ENCODE data around the gene CEP104.

Gene CEP104

GRCh38 chr1:3858231-3858981 lies 1.4 kb upstream of the CEP104 start:
- Histone ChIP-seq H3K9me3 (ENCODE audit: control insufficient read depth, low read length) (no peaks in the 10 kb centered on the region), H3K4me1 (ENCODE audit: control insufficient read depth, insufficient read depth, low read length) (peaks cover 18% of the 10 kb centered on the region), H3K4me3 (ENCODE audit: low read length) (peak overlapping the region; percentile 100), H3K9ac (ENCODE audit: low read length) (peak overlapping the region; percentile 98), H3K36me3 (ENCODE audit: control insufficient read depth, insufficient read depth, low read length, severe bottlenecking) (no peaks in the 10 kb centered on the region), H3K27me3 (replicated peaks; ENCODE audit: control insufficient read depth, insufficient read depth, low read length) (no peaks in the 10 kb centered on the region)
- peak; percentile 29 for DNase-seq (ENCODE audit: low read depth)

DNA sequence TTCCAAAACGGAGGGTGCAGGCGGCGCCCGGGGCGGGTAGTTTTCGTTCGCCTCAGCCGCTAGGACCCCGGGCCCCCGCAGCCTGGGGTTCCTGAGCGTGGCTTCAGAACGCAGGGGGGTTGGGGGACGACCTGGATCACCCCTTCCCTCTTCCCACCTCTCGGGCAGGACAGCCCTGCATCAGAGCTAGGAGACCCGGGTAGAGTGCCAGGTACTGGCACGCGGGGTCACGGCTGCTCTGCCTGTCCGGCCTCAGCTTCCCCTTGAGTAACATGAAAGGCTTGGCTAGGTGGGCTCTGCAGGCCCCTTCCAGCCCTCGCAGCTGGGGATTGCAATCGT lies 749 bp upstream of the CEP104 start:
- no peaks in the 10 kb centered on the region for H3K9me3 ChIP-seq (ENCODE audit: control insufficient read depth, low read length)
- peak; percentile 15 for DNase-seq (ENCODE audit: low read depth)
- H3K27me3 ChIP-seq (replicated peaks; ENCODE audit: control insufficient read depth, insufficient read depth, low read length): no peaks in the 10 kb centered on the region

DNA sequence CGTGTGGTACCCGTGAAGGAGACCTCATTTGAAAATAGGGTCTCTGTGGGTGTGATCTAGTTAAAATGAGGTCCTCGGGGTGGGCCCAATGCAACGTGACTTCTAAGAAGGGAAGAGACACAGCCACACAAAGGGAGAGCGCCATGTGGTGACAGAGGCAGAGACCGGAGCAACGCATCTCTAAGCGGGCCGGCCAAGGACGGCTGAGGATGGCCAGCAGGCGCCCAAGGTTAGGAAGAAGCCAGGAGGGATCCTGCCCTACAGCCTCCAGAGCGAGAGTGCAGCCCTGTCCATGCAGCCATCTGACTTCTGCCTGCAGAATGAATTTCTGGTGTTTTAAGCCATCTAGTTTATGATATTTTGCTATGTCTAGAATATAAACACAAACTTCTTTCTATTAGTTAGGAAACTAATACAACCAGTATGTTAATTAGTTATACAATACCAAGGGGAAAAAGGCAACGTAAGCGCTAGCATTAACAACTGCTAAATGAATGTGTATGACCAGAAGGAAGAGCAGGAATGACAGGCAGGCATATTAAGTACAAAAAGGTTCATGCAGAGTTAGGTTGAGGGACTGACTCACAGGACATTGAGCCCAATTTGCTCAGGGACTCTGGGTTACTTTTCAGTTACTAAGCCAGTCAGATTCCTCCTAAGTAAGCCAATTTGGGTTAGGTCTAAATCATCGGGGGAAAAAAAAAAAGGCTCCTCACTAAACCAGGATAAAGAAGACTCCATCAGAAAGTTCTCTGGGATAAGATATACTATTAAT lies 4.1 kb downstream of the CEP104 start:
- Histone ChIP-seq H3K4me1 (ENCODE audit: control insufficient read depth, insufficient read depth, low read length) (peaks cover 11% of the 10 kb centered on the region), H3K9me3 (ENCODE audit: control insufficient read depth, low read length) (no peaks in the 10 kb centered on the region), H3K4me3 (ENCODE audit: low read length) (no peak overlapping the region), H3K9ac (ENCODE audit: low read length) (no peak overlapping the region), H3K36me3 (ENCODE audit: control insufficient read depth, insufficient read depth, low read length, severe bottlenecking) (peaks cover 26% of the 10 kb centered on the region), H3K27me3 (replicated peaks; ENCODE audit: control insufficient read depth, insufficient read depth, low read length) (no peaks in the 10 kb centered on the region)
- DNase-seq (ENCODE audit: low read depth): no peak

More for the DNA sequence above, 749 bp upstream of the CEP104 start:
- Histone ChIP-seq H3K9ac (ENCODE audit: low read length) (peak overlapping the region; percentile 98), H3K4me1 (ENCODE audit: control insufficient read depth, insufficient read depth, low read length) (peaks cover 18% of the 10 kb centered on the region), H3K36me3 (ENCODE audit: control insufficient read depth, insufficient read depth, low read length, severe bottlenecking) (no peaks in the 10 kb centered on the region), H3K4me3 (ENCODE audit: low read length) (peak overlapping the region; percentile 100)

DNA sequence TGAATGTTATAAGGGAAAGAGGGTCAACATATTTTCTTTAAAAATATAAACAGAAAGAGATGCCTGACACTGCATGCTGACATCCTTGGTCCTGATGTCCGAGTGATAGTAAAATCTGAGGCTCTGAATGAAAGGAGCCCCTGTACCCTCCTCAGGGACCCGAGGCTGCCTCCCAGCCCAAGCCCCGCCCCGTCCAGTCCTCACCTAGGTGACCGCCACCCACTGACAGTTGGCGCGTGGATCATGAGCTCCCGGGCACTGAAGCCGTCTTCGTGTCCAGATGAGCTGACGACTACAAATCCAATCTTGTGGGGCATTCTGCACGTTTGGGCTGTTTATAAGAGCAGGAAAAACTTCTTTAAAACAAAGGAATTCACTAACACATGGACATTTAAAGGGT lies 4.9 kb downstream of the CEP104 start:
- DNase-seq (ENCODE audit: low read depth): no peak

DNA sequence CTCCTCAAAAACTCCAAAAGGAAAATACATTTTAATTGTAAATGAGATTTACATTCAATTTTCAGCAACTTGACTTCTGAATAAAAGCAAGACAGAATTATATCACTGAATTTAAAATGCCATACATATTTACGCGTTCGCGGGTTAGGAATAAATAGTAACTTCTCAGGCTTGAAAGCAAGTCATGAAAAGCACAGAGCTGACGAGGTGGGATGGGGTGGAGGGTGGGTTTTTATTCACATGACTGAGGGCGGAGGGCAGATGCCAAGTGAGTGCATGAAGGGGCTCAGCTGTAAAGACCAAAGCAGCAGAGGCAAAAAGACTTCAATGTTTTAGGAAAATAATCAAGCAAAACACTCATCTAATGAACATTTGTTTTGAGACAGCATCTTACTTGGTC lies 5.7 kb downstream of the CEP104 start:
- no peak overlapping the region for H3K4me3 ChIP-seq (ENCODE audit: low read length)
- no peaks in the 10 kb centered on the region for H3K27me3 ChIP-seq (replicated peaks; ENCODE audit: control insufficient read depth, insufficient read depth, low read length)
- DNase-seq (ENCODE audit: low read depth): no peak
- H3K9ac ChIP-seq (ENCODE audit: low read length): no peak overlapping the region
- peaks cover 41% of the 10 kb centered on the region for H3K36me3 ChIP-seq (ENCODE audit: control insufficient read depth, insufficient read depth, low read length, severe bottlenecking)
- H3K9me3 ChIP-seq (ENCODE audit: control insufficient read depth, low read length): no peaks in the 10 kb centered on the region
- peaks cover 9% of the 10 kb centered on the region for H3K4me1 ChIP-seq (ENCODE audit: control insufficient read depth, insufficient read depth, low read length)

More for the DNA sequence above, 4.9 kb downstream of the CEP104 start:
- Histone ChIP-seq H3K27me3 (replicated peaks; ENCODE audit: control insufficient read depth, insufficient read depth, low read length) (no peaks in the 10 kb centered on the region), H3K9me3 (ENCODE audit: control insufficient read depth, low read length) (no peaks in the 10 kb centered on the region), H3K36me3 (ENCODE audit: control insufficient read depth, insufficient read depth, low read length, severe bottlenecking) (peaks cover 34% of the 10 kb centered on the region), H3K4me3 (ENCODE audit: low read length) (no peak overlapping the region), H3K9ac (ENCODE audit: low read length) (no peak overlapping the region), H3K4me1 (ENCODE audit: control insufficient read depth, insufficient read depth, low read length) (peaks cover 9% of the 10 kb centered on the region)

GRCh38 chr1:3850857-3851256 lies 6.2 kb downstream of the CEP104 start:
- H3K9me3 ChIP-seq (ENCODE audit: control insufficient read depth, low read length): no peaks in the 10 kb centered on the region
- H3K4me3 ChIP-seq (ENCODE audit: low read length): no peak overlapping the region
- peaks cover 7% of the 10 kb centered on the region for H3K4me1 ChIP-seq (ENCODE audit: control insufficient read depth, insufficient read depth, low read length)
- peaks cover 41% of the 10 kb centered on the region for H3K36me3 ChIP-seq (ENCODE audit: control insufficient read depth, insufficient read depth, low read length, severe bottlenecking)
- no peaks in the 10 kb centered on the region for H3K27me3 ChIP-seq (replicated peaks; ENCODE audit: control insufficient read depth, insufficient read depth, low read length)
- no peak overlapping the region for H3K9ac ChIP-seq (ENCODE audit: low read length)
- DNase-seq (ENCODE audit: low read depth): no peak

DNA sequence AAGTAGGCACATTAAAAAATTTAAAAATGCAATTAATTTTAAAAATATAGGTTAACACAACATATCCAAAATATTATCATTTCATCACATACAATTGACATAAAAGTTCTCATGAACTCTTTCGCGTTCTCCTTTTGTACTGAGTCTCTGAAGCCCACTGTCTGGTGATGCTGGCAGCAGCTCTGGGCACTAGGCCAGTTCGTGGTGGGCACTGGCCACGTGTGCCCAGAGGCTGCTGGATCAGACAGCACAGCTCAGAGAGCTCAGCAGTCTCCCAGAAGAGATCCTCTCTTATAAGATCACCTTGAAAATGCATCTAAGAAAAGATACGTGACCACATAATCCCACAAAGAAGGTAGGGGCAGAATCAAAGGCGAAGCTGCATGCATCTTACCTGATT lies 9.9 kb downstream of the CEP104 start:
- no peak overlapping the region for H3K4me3 ChIP-seq (ENCODE audit: low read length)
- H3K9me3 ChIP-seq (ENCODE audit: control insufficient read depth, low read length): no peaks in the 10 kb centered on the region
- no peaks in the 10 kb centered on the region for H3K27me3 ChIP-seq (replicated peaks; ENCODE audit: control insufficient read depth, insufficient read depth, low read length)
- H3K36me3 ChIP-seq (ENCODE audit: control insufficient read depth, insufficient read depth, low read length, severe bottlenecking): peaks cover 64% of the 10 kb centered on the region
- no peaks in the 10 kb centered on the region for H3K4me1 ChIP-seq (ENCODE audit: control insufficient read depth, insufficient read depth, low read length)
- no peak for DNase-seq (ENCODE audit: low read depth)
- no peak overlapping the region for H3K9ac ChIP-seq (ENCODE audit: low read length)

DNA sequence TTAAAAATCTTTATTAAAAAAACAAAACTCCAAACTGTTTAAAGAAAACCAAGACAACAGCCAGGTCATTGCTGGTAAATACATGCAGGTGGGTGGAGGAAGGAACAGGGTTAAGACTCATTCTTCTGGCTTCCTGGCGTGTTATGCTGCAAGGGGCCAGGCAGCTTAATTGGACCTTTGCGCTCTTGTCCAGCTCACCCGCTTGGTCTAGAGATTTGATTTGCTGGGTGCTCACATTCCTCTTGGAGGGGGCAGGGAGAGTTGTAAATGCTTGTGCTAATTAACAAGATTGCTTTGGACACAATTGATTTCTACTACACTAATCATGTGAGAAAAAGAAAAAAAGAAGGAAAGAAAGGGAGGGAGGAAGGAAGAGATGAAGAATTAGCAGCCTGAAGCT lies 10.5 kb downstream of the CEP104 start:
- H3K9me3 ChIP-seq (ENCODE audit: control insufficient read depth, low read length): no peaks in the 10 kb centered on the region
- no peaks in the 10 kb centered on the region for H3K27me3 ChIP-seq (replicated peaks; ENCODE audit: control insufficient read depth, insufficient read depth, low read length)
- DNase-seq (ENCODE audit: low read depth): no peak
- H3K4me1 ChIP-seq (ENCODE audit: control insufficient read depth, insufficient read depth, low read length): no peaks in the 10 kb centered on the region
- H3K36me3 ChIP-seq (ENCODE audit: control insufficient read depth, insufficient read depth, low read length, severe bottlenecking): peaks cover 64% of the 10 kb centered on the region
- no peak overlapping the region for H3K4me3 ChIP-seq (ENCODE audit: low read length)
- H3K9ac ChIP-seq (ENCODE audit: low read length): no peak overlapping the region

DNA sequence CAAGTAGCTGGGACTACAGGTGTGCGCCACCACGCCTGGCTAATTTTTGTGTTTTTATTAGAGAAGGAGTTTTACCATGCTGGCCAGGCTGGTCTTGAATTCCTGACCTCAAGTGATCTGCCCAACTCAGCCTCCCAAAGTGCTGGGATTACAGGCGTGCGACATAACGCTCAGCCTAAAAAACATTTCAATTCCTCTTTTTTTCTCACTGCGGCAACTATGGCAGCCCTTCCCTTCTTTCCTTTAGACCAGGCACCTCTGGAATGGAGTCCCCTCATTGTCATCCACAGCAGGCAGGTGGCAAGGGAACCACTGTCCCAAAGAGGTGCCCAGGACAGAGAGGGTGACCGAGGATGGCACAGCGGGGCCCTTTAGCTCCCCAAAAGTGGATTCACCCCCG lies 14.1 kb downstream of the CEP104 start:
- H3K4me1 ChIP-seq (ENCODE audit: control insufficient read depth, insufficient read depth, low read length): no peaks in the 10 kb centered on the region
- H3K9me3 ChIP-seq (ENCODE audit: control insufficient read depth, low read length): no peaks in the 10 kb centered on the region
- no peak overlapping the region for H3K4me3 ChIP-seq (ENCODE audit: low read length)
- H3K9ac ChIP-seq (ENCODE audit: low read length): no peak overlapping the region
- no peaks in the 10 kb centered on the region for H3K27me3 ChIP-seq (replicated peaks; ENCODE audit: control insufficient read depth, insufficient read depth, low read length)
- no peak for DNase-seq (ENCODE audit: low read depth)
- peaks cover 73% of the 10 kb centered on the region for H3K36me3 ChIP-seq (ENCODE audit: control insufficient read depth, insufficient read depth, low read length, severe bottlenecking)

GRCh38 chr1:3841491-3841890 lies 15.5 kb downstream of the CEP104 start:
- H3K9ac ChIP-seq (ENCODE audit: low read length): no peak overlapping the region
- DNase-seq (ENCODE audit: low read depth): no peak
- H3K36me3 ChIP-seq (ENCODE audit: control insufficient read depth, insufficient read depth, low read length, severe bottlenecking): peaks cover 73% of the 10 kb centered on the region
- H3K27me3 ChIP-seq (replicated peaks; ENCODE audit: control insufficient read depth, insufficient read depth, low read length): no peaks in the 10 kb centered on the region
- H3K4me3 ChIP-seq (ENCODE audit: low read length): no peak overlapping the region
- H3K9me3 ChIP-seq (ENCODE audit: control insufficient read depth, low read length): peaks cover 10% of the 10 kb centered on the region
- no peaks in the 10 kb centered on the region for H3K4me1 ChIP-seq (ENCODE audit: control insufficient read depth, insufficient read depth, low read length)

DNA sequence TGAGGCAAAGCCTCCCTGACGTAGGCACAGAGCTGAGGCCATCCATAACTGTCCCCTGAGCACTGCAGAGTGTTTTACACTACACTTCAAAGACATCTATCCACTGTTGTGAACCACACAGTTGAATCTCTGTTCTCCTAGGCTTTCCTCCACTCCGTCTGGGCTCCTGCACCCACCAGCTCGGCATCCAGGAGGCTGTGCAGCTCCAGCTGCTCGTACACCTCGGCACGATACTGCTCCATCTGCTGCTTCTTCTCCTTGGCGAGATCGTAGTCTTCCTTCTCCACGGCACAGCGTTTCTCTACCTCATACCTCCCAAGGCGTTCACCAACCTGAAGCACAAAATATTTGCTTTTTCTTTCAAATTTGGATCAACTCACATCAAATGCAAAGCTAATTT lies 18.2 kb downstream of the CEP104 start:
- Histone ChIP-seq H3K36me3 (ENCODE audit: control insufficient read depth, insufficient read depth, low read length, severe bottlenecking) (peaks cover 80% of the 10 kb centered on the region), H3K9me3 (ENCODE audit: control insufficient read depth, low read length) (peaks cover 10% of the 10 kb centered on the region), H3K4me1 (ENCODE audit: control insufficient read depth, insufficient read depth, low read length) (no peaks in the 10 kb centered on the region), H3K27me3 (replicated peaks; ENCODE audit: control insufficient read depth, insufficient read depth, low read length) (no peaks in the 10 kb centered on the region), H3K4me3 (ENCODE audit: low read length) (no peak overlapping the region), H3K9ac (ENCODE audit: low read length) (no peak overlapping the region)
- DNase-seq (ENCODE audit: low read depth): no peak

All from adipocyte (in vitro differentiated cells).